Activated T-cell treated with anti-CD3 and anti-CD28 coated beads, Interleukin-2, amount 50 U/mL, for 48 hours (primary cell): ENCODE data around the gene PCBP1.
A peak's percentile ranks its signal among the peaks of the same experiment; 100 is the strongest.
"Not testable (repeated sequence)": the region's sequence is repeated elsewhere in the genome, so short reads cannot be mapped to it uniquely, and the experiment has no call there.

Source experiments
- DNase-seq, 2 experiments: peaks; one replicate each; pipeline ENCODE4 v3.0.0-alpha.2; 2020

Gene PCBP1

GRCh38 chr2:70083344-70084156 is 3.7 kb upstream of the PCBP1 start:
- DNase-seq: peak; percentile 67 to 76

GRCh38 chr2:70084973-70085710 is 2.1 kb upstream of the PCBP1 start:
- peak; percentile 72 to 74 for DNase-seq

- DNase-seq: no peak
Measured at GRCh38 chr2:70085711-70086277, 1.5 kb upstream of the PCBP1 start.

DNA sequence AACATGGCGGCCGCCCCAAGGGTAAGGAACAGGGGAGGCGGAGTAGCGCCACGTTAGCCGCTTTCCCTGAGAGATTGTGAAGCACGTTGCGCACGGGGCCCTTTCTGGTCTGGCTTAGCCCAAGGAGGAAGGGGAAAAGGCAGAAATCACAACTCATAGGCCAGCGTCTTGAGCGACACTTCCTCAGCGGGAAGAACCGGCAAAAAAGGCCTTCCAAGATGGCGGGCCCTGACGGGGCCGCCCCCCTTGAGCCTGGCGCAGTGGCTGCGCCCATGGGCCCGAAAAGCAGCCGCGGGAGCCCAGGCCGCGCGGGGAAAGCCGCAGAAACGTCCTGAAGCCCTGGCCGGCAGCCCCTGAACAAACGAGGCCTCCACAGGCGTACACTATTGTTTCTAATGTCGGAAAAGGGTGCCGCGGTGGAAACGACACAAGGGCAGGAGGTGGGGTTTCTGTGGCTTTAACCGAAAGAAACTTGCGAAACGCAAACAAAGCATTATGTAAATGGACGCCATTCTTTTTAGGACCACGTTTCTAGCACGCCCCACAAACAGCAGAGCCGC is 919 bp upstream of the PCBP1 start:
- DNase-seq: peak; percentile 88

GRCh38 chr2:70087702-70088597 is 673 bp downstream of the PCBP1 start:
- DNase-seq: peak; percentile 75 to 76

GRCh38 chr2:70088598-70089219 is 1.4 kb downstream of the PCBP1 start:
- no peak for DNase-seq

DNA sequence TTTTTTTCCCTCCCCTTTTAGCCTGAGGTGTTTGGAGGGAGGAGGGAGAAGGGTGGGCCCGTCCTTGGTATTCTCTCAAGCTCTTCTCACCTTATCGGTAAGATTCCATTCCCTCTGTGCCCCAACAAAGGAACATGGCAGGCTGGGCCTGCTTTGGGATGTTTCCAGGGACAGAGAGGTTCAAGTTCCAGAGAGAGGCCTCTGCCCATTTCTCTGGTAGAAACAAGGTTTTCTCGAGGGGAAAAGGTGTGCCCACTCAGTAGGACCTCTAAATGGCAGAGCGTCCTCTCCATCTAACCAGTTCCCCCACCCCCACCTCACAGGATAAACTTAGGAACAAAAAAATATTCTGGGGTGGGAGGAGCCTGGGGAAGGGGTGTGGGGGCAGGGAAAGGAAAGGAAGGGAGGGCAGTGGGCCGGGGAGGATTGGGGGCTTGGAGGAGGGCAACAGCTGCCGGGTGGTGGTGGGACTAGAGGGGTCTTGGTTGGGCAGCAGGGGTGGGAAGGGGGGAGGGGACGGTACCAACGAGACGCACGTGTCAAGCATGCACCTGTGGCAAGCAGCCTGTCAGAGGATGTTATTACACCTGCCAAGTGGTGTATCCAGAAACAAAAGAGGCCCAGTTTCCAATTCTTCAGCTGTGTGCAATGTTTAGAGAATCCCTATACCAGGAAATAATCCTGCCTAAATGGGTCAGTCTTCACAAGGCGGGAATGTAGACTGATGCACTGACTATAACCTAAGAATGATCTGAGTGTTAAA is 2.1 kb downstream of the PCBP1 start:
- peak; percentile 60 to 64 for DNase-seq

DNA sequence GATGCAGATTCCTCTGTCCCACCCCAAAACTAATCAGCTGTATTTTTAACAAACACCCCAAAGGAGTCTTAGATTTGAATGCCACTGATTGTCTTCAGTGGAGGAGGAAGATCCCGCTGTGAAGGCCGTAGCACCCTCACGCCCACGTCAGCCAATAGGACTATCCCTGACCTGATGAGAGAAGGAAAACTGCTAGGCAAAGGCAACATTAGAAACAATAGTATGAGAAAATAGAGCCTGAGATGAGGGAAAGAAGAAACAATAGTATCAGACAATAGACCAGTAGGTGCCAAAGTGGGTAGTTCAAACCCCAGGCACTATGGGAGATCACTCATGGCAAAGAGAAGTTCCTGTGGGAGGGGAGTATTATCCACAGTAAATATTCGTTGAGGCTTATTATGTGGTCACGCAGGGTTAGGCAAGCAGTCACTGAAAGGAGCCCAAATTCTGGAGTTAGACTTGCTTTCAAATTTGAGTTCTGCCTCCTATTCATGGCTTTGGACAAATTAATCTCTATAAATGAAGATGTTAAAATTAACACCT is 2.8 kb downstream of the PCBP1 start:
- DNase-seq: no peak

DNA sequence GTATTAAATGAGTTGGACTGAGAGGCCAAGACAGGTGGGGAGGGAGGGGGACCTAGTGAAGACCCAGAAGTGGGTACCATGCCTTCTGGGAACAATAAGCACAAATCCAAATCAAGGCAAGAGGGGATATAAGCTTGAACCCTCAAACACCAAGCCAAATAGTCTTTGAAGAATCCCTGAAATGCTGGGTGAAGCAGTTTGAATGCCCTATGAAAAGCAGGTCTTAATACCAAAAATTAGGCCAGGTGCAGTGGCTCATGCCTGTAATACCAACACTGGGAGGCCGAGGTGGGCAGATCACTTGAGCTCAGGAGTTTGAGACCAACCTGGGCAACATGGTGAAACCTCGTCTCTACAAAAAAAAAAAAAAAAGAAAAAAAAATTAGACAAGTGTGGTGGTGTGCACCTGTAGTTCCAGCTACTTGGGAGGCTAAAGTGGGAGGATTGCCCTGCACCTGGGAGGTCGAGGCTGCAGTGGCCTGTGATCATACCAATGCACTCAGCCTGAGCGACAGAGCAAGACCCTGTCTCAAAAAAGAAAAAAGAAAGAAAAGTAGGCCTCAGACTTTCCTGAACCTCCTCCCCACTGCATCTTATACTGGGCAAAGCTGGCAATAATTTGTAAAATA is 3.5 kb downstream of the PCBP1 start:
- DNase-seq: no peak

DNA sequence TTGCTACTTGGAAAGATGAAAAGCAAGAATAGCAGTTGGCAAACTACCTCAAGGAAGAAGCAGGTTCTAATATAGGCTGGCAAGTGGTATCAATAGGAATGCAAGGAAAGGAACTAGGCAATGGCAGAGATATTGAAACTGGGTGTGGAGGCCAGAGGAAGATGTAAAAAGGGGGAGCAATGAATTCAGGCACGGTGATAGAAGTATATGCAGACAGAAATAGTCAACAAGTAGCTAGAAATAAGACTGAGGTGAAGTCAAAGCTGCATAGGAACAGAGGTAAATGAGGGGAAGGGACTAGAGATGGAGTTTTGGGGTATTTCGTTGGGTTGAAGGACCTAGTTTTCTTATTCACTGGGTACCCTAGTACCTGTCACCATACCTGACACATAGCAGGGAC is 4.1 kb downstream of the PCBP1 start:
- DNase-seq: no peak

GRCh38 chr2:70091816-70092215 is 4.5 kb downstream of the PCBP1 start:
- DNase-seq: no peak

- DNase-seq: not testable (repeated sequence)
Measured at GRCh38 chr2:70092576-70093243, 5.4 kb downstream of the PCBP1 start.

GRCh38 chr2:70094171-70094977 is 7.1 kb downstream of the PCBP1 start:
- DNase-seq: no peak

DNA sequence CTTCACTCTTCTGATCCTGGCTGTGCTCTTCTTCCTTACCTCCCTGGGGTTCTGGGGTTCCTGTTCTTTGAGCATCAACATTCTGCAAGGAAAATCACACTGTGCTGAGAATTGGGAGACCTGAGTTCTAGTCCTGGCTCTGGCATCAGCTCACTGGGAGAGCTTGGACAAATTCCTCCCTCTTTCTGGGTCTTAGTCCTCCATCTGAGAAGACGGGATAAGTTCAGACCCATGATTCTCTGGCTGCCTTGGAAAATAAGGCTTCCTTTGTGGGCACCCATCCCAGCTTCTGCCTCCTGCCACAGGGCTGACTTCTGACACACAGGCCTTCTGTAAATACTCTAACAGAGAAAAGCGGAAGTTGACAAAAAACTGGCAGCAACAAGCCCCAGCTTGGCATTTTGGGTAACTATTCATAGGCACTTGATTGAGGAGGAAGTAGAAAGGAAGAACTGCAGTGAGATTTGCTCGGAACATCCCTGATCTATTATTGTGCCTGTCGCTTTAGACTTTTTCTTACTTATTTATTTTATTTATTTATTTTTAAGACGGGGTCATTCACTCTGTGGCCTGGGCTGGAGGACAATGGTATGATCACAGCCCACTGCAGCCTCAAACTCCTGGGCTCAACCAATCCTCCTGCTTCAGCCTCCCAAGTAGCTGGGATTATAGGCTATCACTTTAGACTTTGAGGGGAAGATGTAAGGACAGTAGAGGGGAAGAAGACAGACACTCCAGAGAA is 7.9 kb downstream of the PCBP1 start:
- DNase-seq: peak in 1 of 2 experiments; percentile 55

- no peak for DNase-seq
Measured at GRCh38 chr2:70095720-70096670, 8.7 kb downstream of the PCBP1 start.

DNA sequence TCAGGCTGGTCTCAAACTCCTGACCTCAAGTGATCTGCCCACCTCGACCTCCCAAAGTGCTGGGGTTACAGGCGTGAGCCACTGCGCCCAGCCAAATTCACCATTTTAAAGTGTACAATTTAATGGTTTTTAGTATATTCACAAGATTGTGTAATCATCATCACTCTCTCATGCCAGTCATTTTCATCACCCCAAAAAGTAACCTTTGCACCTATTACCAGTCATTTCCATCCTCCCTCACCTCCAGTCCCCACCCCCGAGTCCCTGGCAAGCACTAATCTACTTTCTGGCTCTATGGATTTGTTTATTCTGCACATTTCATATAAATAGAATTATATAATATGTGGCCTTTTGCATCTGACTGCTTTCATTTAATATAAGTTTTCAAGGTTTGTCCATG is 10.8 kb downstream of the PCBP1 start:
- no peak for DNase-seq

DNA sequence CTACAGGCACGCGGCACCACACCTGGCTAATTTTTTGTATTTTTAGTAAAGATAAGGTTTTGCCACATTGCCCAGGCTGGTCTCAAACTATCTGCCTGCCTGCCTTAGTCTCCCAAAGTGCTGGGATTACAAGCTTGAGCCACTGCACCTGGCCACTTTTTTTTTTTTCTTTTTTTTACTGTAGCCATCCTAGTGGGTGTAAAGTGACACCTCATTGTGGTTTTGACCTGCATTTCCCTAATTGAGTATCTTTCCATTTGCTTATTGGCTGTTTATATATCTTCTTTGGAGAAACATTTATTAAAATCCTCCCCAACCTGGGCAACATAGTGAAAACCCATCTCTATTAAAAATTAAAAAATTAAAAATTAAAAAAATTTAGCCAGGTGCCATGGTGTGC is 12.0 kb downstream of the PCBP1 start:
- no peak for DNase-seq
